ENCODE measurements around the gene PCGF5.

- TF ChIP-seq POLR2A (IDR thresholded peaks at IDR 0.05), result no peak
- no peak for TF ChIP-seq CTCF (IDR thresholded peaks at IDR 0.05)
- TF ChIP-seq POLR2AphosphoS5 (IDR thresholded peaks at IDR 0.05; ENCODE audit: insufficient read depth in 1 of 2, low read depth in 1 of 2), result no peak
Measured at GRCh38 chr10:91296471-91296870, 76.0 kb downstream of the PCGF5 start.
